Loucy (cell line): Measurements from ENCODE around the gene SPP1.

Experiments
- EZH2phosphoT487 ChIP-seq: fragments of 200-600 bp; IDR thresholded peaks from 2 replicates; pipeline ENCODE4 v1.6.1; 2018; ENCODE audit warnings: antibody characterized with exemption, mild to moderate bottlenecking, moderate library complexity, borderline replicate concordance
- TF ChIP-seq, protein P1 (sequence below): fragments of 200-600 bp; sonication (generic); conservative IDR thresholded peaks from 2 replicates; pipeline ENCODE4 v1.5.1; 2014; ENCODE audit warnings: mild to moderate bottlenecking, antibody characterized with exemption, low read length

DNA sequence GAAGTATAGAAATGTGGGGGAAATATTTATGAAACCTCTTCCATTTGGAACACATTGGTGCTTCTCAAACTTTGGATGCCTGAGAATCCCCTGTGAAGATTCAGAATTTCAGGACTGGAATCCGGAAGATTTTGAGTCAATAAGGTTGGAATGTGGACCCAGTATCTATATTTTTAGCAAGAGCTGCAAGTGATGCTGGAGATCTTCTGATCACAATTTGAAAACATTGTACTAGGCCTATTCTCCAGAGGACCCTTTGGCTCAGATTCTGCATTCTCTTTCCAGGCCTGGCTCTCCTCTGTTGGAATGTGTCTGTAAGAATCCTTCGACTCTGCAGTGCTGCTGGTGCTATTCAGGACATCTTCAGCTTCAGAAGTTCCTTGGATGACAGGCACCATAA is 29.6 kb downstream of the SPP1 start:
- TF ChIP-seq, protein P1, sequence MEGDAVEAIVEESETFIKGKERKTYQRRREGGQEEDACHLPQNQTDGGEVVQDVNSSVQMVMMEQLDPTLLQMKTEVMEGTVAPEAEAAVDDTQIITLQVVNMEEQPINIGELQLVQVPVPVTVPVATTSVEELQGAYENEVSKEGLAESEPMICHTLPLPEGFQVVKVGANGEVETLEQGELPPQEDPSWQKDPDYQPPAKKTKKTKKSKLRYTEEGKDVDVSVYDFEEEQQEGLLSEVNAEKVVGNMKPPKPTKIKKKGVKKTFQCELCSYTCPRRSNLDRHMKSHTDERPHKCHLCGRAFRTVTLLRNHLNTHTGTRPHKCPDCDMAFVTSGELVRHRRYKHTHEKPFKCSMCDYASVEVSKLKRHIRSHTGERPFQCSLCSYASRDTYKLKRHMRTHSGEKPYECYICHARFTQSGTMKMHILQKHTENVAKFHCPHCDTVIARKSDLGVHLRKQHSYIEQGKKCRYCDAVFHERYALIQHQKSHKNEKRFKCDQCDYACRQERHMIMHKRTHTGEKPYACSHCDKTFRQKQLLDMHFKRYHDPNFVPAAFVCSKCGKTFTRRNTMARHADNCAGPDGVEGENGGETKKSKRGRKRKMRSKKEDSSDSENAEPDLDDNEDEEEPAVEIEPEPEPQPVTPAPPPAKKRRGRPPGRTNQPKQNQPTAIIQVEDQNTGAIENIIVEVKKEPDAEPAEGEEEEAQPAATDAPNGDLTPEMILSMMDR = no peak
- no peak for TF ChIP-seq EZH2phosphoT487
